ENCODE data around the gene RAPGEF3.

Gene RAPGEF3

DNA sequence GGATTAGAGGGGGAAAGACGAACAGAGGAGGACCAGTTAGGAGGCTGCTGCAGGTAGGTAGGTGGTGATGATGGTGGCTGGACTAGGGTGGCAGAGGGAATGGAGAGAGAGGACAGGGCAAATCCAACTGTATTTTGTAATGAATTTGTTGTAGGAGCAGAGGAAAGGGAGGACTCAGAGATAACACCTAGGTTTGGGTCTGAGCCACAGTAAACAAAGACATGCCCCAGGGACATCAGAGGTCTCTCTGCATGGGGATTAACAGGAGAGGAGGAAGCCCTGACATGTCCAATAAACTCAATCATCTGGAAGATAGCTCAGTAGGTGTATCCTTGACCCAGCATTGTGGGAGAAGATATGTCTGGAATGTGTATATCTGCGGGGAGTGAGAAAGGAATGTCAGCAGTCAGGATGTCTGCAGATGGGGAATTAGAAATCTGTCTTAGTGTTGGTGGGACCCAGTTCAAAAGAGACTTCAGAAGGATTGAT, 9.7 kb upstream of the RAPGEF3 start (continued):
- TF ChIP-seq, protein P1, sequence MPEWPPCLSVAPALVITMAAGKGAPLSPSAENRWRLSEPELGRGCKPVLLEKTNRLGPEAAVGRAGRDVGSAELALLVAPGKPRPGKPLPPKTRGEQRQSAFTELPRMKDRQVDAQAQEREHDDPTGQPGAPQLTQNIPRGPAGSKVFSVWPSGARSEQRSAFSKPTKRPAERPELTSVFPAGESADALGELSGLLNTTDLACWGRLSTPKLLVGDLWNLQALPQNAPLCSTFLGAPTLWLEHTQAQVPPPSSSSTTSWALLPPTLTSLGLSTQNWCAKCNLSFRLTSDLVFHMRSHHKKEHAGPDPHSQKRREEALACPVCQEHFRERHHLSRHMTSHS (tag by site-specific recombination; IDR thresholded peaks at IDR 0.05): no peak
- TF ChIP-seq, protein P2, sequence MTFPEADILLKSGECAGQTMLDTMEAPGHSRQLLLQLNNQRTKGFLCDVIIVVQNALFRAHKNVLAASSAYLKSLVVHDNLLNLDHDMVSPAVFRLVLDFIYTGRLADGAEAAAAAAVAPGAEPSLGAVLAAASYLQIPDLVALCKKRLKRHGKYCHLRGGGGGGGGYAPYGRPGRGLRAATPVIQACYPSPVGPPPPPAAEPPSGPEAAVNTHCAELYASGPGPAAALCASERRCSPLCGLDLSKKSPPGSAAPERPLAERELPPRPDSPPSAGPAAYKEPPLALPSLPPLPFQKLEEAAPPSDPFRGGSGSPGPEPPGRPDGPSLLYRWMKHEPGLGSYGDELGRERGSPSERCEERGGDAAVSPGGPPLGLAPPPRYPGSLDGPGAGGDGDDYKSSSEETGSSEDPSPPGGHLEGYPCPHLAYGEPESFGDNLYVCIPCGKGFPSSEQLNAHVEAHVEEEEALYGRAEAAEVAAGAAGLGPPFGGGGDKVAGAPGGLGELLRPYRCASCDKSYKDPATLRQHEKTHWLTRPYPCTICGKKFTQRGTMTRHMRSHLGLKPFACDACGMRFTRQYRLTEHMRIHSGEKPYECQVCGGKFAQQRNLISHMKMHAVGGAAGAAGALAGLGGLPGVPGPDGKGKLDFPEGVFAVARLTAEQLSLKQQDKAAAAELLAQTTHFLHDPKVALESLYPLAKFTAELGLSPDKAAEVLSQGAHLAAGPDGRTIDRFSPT (tag by site-specific recombination; IDR thresholded peaks at IDR 0.05): peak; percentile 80
- TF ChIP-seq, protein P3, sequence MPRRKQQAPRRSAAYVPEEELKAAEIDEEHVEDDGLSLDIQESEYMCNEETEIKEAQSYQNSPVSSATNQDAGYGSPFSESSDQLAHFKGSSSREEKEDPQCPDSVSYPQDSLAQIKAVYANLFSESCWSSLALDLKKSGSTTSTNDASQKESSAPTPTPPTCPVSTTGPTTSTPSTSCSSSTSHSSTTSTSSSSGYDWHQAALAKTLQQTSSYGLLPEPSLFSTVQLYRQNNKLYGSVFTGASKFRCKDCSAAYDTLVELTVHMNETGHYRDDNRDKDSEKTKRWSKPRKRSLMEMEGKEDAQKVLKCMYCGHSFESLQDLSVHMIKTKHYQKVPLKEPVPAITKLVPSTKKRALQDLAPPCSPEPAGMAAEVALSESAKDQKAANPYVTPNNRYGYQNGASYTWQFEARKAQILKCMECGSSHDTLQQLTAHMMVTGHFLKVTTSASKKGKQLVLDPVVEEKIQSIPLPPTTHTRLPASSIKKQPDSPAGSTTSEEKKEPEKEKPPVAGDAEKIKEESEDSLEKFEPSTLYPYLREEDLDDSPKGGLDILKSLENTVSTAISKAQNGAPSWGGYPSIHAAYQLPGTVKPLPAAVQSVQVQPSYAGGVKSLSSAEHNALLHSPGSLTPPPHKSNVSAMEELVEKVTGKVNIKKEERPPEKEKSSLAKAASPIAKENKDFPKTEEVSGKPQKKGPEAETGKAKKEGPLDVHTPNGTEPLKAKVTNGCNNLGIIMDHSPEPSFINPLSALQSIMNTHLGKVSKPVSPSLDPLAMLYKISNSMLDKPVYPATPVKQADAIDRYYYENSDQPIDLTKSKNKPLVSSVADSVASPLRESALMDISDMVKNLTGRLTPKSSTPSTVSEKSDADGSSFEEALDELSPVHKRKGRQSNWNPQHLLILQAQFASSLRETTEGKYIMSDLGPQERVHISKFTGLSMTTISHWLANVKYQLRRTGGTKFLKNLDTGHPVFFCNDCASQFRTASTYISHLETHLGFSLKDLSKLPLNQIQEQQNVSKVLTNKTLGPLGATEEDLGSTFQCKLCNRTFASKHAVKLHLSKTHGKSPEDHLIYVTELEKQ (tag by site-specific recombination; IDR thresholded peaks at IDR 0.05; ENCODE audit: borderline replicate concordance): peak; percentile 74
- peak; percentile 32; the same call in 1 of the 2 replicates for TF ChIP-seq PATZ1 (tag by site-specific recombination; IDR thresholded peaks at IDR 0.05)
- no peak for TF ChIP-seq ZBTB10 (tag by site-specific recombination; IDR thresholded peaks at IDR 0.05)
- no peak for TF ChIP-seq SALL2 (tag by site-specific recombination; IDR thresholded peaks at IDR 0.05; ENCODE audit: borderline replicate concordance)
- TF ChIP-seq ZFHX2 (tag by site-specific recombination; conservative IDR thresholded peaks at IDR 0.05): peak; percentile 73
- no peak for TF ChIP-seq ZNF324 (tag by site-specific recombination; IDR thresholded peaks at IDR 0.05)
- peak; percentile 73 for TF ChIP-seq FEZF1 (tag by site-specific recombination; IDR thresholded peaks at IDR 0.05)
- peak; percentile 93 for TF ChIP-seq OSR2 (tag by site-specific recombination; IDR thresholded peaks at IDR 0.05)
- no peak for TF ChIP-seq ZBTB21 (tag by site-specific recombination; IDR thresholded peaks at IDR 0.05)
- TF ChIP-seq ZNF600 (tag by site-specific recombination; IDR thresholded peaks at IDR 0.05): no peak
- peak; percentile 30; the same call in 1 of the 2 replicates for TF ChIP-seq ZBTB17 (tag by site-specific recombination; IDR thresholded peaks at IDR 0.05)
- TF ChIP-seq WT1 (tag by site-specific recombination; IDR thresholded peaks at IDR 0.05): peak; percentile 99
- TF ChIP-seq ZNF121 (tag by site-specific recombination; IDR thresholded peaks at IDR 0.05): no peak
- no peak for TF ChIP-seq ZNF701 (tag by site-specific recombination; IDR thresholded peaks at IDR 0.05)
- peak; percentile 85 for TF ChIP-seq MZF1 (tag by site-specific recombination; IDR thresholded peaks at IDR 0.05; ENCODE audit: borderline replicate concordance)
- no peak for TF ChIP-seq ZNF777 (tag by site-specific recombination; IDR thresholded peaks at IDR 0.05; ENCODE audit: borderline replicate concordance)
- TF ChIP-seq EGR2 (tag by site-specific recombination; IDR thresholded peaks at IDR 0.05; ENCODE audit: low read depth): peak; percentile 92
- TF ChIP-seq ZNF350 (tag by site-specific recombination; IDR thresholded peaks at IDR 0.05): no peak
- peak; percentile 77; the same call in 1 of the 2 replicates for TF ChIP-seq KLF7 (tag by site-specific recombination; IDR thresholded peaks at IDR 0.05; ENCODE audit: borderline replicate concordance)
- TF ChIP-seq, protein P4, sequence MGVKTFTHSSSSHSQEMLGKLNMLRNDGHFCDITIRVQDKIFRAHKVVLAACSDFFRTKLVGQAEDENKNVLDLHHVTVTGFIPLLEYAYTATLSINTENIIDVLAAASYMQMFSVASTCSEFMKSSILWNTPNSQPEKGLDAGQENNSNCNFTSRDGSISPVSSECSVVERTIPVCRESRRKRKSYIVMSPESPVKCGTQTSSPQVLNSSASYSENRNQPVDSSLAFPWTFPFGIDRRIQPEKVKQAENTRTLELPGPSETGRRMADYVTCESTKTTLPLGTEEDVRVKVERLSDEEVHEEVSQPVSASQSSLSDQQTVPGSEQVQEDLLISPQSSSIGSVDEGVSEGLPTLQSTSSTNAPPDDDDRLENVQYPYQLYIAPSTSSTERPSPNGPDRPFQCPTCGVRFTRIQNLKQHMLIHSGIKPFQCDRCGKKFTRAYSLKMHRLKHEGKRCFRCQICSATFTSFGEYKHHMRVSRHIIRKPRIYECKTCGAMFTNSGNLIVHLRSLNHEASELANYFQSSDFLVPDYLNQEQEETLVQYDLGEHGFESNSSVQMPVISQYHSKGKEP (tag by site-specific recombination; IDR thresholded peaks at IDR 0.05): peak; percentile 55; the same call in 1 of the 2 replicates
- peak; percentile 94 for TF ChIP-seq GLIS1 (tag by site-specific recombination; IDR thresholded peaks at IDR 0.05)
- no peak for TF ChIP-seq ZFP3 (tag by site-specific recombination; IDR thresholded peaks at IDR 0.05; ENCODE audit: low read depth)
- no peak for TF ChIP-seq YY1 (tag by site-specific recombination; IDR thresholded peaks at IDR 0.05)
- no peak for TF ChIP-seq ZNF248 (tag by site-specific recombination; IDR thresholded peaks at IDR 0.05)
